Tibial nerve (tissue), 4 donors: ENCODE measurements around the gene DISP2. TPM values are rescaled to one million over a fixed set of nuclear protein-coding genes. Genes with fewer than 3 reads are reported as not detected.

Experiments used
- DNase-seq, 2 donors: peaks; one replicate each; pipeline ENCODE4 v3.0.0-alpha.2; 2019; ENCODE audit warnings: low spot score in 2 of 2
- H3K27ac ChIP-seq, 4 donors: fragments of 200-600 bp; sonication (generic) in 3 of 4; one replicate each; pipeline ENCODE4 v1.5.1; 2017 to 2019; ENCODE audit warnings: mild to moderate bottlenecking in 1 of 4
- H3K27me3 ChIP-seq, 2 donors: fragments of 200-600 bp; sonication (generic) in 1 of 2; one replicate each; pipeline versions ENCODE4 v1.5.1 to v1.6.0; 2017 to 2019
- H3K36me3 ChIP-seq, 3 donors: fragments of 200-600 bp; sonication (generic); one replicate each; pipeline ENCODE4 v1.5.1; 2018 to 2019
- H3K4me1 ChIP-seq, 4 donors: fragments of 200-600 bp; sonication (generic) in 3 of 4; one replicate each; pipeline ENCODE4 v1.5.1; 2017 to 2019
- H3K4me3 ChIP-seq, 4 donors: fragments of 200-600 bp; sonication (generic) in 3 of 4; one replicate each; pipeline ENCODE4 v1.5.1; 2017 to 2019; ENCODE audit warnings: mild to moderate bottlenecking in 1 of 4, moderate library complexity in 1 of 4
- H3K9me3 ChIP-seq, 4 donors: fragments of 200-600 bp; sonication (generic) in 3 of 4; one replicate each; pipeline ENCODE4 v1.5.1; 2017 to 2019
- EP300 ChIP-seq, 2 donors: sonication (generic); formaldehyde crosslinking; IDR thresholded peaks; one replicate each; pipeline ENCODE4 v1.6.1; 2017; ENCODE audit warnings: antibody characterized with exemption in 2 of 2, mild to moderate bottlenecking in 1 of 2
- POLR2A ChIP-seq, 2 donors: fragments of 450-650 bp; IDR thresholded peaks; one replicate each; pipeline ENCODE4 v1.6.1; 2017; ENCODE audit warnings: antibody characterized with exemption in 2 of 2, mild to moderate bottlenecking in 2 of 2, moderate library complexity in 2 of 2
- WGBS, 2 donors: methylation state at CpG; one replicate each; pipeline ENCODE4 v1.1.5; 2018; 5-methylcytosine and 5-hydroxymethylcytosine counted together
- total RNA-seq, 4 donors: library from RNA; depleted of rRNA; stranded (reverse); fragments of >200 nt; gene quantifications; one replicate each; pipeline ENCODE4 v1.1.0, GENCODE V29; 2016
- TF ChIP-seq, protein P1 (sequence below), 5 experiments: fragments of 200-600 bp in 3 of 5; fragments of 450-650 bp in 2 of 5; sonication (generic) in 3 of 5; IDR thresholded peaks; one replicate each; pipeline ENCODE4 v1.5.1; 2016 to 2019; ENCODE audit warnings: antibody characterized with exemption in 5 of 5, mild to moderate bottlenecking in 3 of 5, moderate library complexity in 2 of 5

DISP2 gene
- total RNA-seq, 4 donors from 2014 or later, result under 0.01 to 0.22 (median 0.10) TPM

DNA sequence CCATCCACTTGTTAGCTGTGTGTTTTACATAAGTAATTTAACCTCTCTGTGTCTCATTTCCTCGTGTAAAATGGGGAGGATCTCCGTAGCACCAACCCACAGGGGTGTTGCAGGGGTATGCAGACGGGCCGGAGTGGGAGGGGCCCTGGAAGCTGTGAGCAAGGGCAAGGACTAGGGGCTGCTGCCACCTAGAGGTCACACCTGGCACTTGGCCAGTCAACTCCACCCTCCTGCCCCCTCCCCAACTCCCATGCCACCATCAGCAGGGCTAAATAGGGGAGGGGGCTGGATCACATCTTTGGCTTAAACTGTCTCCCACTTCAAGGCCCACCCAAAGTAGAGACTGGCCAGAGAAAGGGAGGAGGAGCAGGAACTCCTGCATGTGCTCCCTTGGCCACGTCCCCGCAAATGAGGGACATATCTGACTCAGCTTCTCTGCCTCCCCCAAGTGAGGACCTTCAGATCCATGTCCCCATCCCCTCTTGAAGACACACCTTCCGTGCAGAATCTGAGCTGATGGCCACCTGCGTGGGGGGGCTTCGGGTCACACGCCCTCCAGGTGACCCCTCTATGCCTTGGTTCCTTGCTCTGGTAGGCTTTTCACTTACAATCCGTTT is 19.9 kb upstream of the DISP2 start:
- Histone ChIP-seq H3K9me3 (no peaks in the 10 kb centered on the region), H3K27me3 (no peaks in the 10 kb centered on the region), H3K4me3 (peak overlapping the region in 1 of 4 donors; percentile 55), H3K4me1 (peaks cover 0 to 98% (median 68%) of the 10 kb centered on the region in 4 donors), H3K27ac (peak overlapping the region; percentile 85 to 98 (median 92)), H3K36me3 (peaks cover 0 to 26% (median 0%) of the 10 kb centered on the region in 3 donors)
- 25 to 27% methylated on average over 11 of the region's 11 CpGs for WGBS, 2 donors
- TF ChIP-seq, protein P1, sequence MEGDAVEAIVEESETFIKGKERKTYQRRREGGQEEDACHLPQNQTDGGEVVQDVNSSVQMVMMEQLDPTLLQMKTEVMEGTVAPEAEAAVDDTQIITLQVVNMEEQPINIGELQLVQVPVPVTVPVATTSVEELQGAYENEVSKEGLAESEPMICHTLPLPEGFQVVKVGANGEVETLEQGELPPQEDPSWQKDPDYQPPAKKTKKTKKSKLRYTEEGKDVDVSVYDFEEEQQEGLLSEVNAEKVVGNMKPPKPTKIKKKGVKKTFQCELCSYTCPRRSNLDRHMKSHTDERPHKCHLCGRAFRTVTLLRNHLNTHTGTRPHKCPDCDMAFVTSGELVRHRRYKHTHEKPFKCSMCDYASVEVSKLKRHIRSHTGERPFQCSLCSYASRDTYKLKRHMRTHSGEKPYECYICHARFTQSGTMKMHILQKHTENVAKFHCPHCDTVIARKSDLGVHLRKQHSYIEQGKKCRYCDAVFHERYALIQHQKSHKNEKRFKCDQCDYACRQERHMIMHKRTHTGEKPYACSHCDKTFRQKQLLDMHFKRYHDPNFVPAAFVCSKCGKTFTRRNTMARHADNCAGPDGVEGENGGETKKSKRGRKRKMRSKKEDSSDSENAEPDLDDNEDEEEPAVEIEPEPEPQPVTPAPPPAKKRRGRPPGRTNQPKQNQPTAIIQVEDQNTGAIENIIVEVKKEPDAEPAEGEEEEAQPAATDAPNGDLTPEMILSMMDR (IDR thresholded peaks at IDR 0.05), result peak; percentile 67 to 74 (median 68)
- no peak for TF ChIP-seq EP300 (IDR thresholded peaks at IDR 0.05)
- DNase-seq, result peak in 1 of 2 donors; percentile 54

DNA sequence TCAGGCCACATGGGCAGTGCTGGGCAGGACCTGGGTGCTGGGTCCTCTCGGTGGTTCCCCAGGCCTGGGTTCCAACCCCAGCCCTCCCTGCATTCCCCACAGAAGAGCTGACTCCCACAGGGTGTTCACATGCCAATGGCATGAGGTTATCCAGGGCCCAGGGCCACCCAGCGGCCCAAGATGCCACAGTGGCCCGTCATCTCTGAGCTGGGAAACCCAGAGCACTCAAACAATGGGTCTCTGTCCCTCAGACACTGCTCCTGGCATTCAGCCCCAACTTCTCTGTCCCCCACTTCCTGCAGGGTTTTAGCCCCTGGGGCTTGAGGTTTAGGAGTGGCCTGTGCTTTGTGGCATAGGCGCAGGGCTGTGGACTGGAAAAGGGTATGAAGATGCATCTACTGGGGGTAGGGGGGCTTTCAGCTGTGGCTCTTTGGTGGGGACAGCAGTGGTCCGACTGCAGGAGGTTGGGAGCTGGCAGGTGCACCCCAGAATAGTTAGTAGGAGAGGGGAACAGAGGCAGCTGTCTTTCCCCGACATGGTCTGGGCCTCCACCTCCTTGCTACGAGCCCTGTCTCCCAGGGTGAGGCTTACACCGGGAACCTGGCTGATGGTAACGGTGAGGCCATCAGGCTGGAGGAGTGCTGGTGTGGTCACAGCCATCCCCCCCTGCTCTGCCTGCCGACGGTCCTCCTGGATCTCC is 18.9 kb upstream of the DISP2 start:
- 33 to 39% methylated on average over 10 to 11 of the region's 11 CpGs for WGBS, 2 donors
- H3K4me3 ChIP-seq, result peak overlapping the region in 2 of 4 donors; percentile 44 to 55
- H3K27ac ChIP-seq, result peak overlapping the region; percentile 85 to 98 (median 92)
- no peaks in the 10 kb centered on the region for H3K27me3 ChIP-seq
- no peaks in the 10 kb centered on the region for H3K9me3 ChIP-seq
- TF ChIP-seq POLR2A (IDR thresholded peaks at IDR 0.05), result peak in 1 of 2 donors; percentile 22
- peak; percentile 14 to 72 for TF ChIP-seq EP300 (IDR thresholded peaks at IDR 0.05)
- TF ChIP-seq, protein P1 (IDR thresholded peaks at IDR 0.05), result no peak
- peaks cover 0 to 26% (median 0%) of the 10 kb centered on the region in 3 donors for H3K36me3 ChIP-seq
- peaks cover 0 to 100% (median 64%) of the 10 kb centered on the region in 4 donors for H3K4me1 ChIP-seq
- no peak for DNase-seq

DNA sequence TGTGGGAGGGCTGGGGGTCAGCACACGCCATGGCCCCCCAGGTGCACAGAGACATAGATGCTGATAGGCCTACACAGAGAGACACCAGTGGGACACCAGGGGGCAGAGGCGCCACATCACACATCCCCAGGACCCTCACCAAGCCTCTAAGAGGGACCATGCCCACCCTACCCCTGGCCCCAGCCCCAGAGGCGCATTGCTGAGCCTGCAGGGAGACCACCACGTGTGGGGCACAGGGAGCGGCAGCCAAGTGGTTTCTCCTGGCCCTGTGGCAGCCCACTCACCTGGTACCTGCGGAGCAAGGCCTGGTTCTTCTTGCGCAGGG is 18.4 kb upstream of the DISP2 start:
- H3K4me3 ChIP-seq, result peak overlapping the region; percentile 25 to 55 (median 40)
- no peak for TF ChIP-seq POLR2A (IDR thresholded peaks at IDR 0.05)
- TF ChIP-seq, protein P1 (IDR thresholded peaks at IDR 0.05), result peak in 1 of 5 experiments; percentile 12
- no peak for TF ChIP-seq EP300 (IDR thresholded peaks at IDR 0.05)
- no peaks in the 10 kb centered on the region for H3K9me3 ChIP-seq
- H3K4me1 ChIP-seq, result peaks cover 0 to 100% (median 63%) of the 10 kb centered on the region in 4 donors
- no peak for DNase-seq
- no peaks in the 10 kb centered on the region for H3K27me3 ChIP-seq
- peaks cover 0 to 26% (median 0%) of the 10 kb centered on the region in 3 donors for H3K36me3 ChIP-seq
- H3K27ac ChIP-seq, result peak overlapping the region; percentile 85 to 98 (median 92)
- 70 to 73% methylated on average over 7 of the region's 7 CpGs for WGBS, 2 donors

DNA sequence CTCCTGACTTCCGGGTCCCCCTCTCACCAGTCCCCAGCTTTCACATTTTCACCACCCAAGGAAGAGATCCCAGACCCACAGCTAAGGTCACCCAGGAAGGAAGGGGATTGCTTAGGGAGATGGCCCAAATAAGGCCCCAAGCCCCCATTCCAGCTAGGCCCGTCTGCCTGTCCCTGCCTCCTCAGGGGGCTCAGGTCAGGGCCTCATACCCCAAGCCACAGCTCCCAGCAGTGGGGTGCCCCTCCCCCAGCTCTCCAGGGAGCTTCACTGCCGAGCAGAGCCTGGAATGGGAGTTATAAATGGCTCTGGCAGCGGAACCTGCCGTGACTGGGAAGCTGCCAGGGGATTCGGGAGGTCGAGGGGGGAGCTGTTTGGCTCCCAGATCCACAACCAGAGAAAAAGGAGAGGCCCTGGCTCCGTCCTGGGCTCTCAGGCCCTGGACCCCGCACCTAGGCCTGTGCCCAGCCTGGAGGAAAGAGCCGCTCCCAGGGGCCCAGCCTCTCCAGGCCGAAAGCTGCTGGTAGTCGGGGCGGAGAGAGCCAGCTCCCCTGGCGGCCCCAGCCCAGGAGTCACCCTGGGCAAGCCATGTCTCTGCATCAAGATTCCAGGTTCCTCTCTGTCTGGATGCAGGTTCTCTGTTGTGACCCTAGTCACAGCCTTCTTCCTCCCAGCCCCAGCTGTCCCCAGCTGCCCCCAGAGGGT is 17.8 kb upstream of the DISP2 start:
- DNase-seq, result peak in 1 of 2 donors; percentile 47
- Histone ChIP-seq H3K36me3 (peaks cover 0 to 20% (median 0%) of the 10 kb centered on the region in 3 donors), H3K27ac (peak overlapping the region; percentile 85 to 98 (median 92)), H3K9me3 (no peaks in the 10 kb centered on the region), H3K27me3 (no peaks in the 10 kb centered on the region), H3K4me1 (peaks cover 0 to 100% (median 57%) of the 10 kb centered on the region in 4 donors), H3K4me3 (peak overlapping the region; percentile 25 to 55 (median 40))
- 6 to 17% methylated on average over 7 to 14 of the region's 14 CpGs for WGBS, 2 donors
- TF ChIP-seq POLR2A (IDR thresholded peaks at IDR 0.05) (no peak), EP300 (IDR thresholded peaks at IDR 0.05) (no peak)
- TF ChIP-seq, protein P1 (IDR thresholded peaks at IDR 0.05), result no peak
